SK-N-SH treated with all-trans-retinoic acid at 6 μM for 48 hours (cell line): ENCODE measurements around the gene VTI1A.

Experiments
- ATAC-seq: fragments of 200-7000 bp; cut with Tn5 transposase; 3 replicates; pipeline ENCODE4 v1.9.1; 2020; ENCODE audit warnings: mild to moderate bottlenecking, moderate library complexity
- BACH2 ChIP-seq: fragments of 250-450 bp; sonication (Bioruptor Pico); IDR thresholded peaks from 2 replicates; pipeline ENCODE4 v1.9.0; 2021; ENCODE audit warnings: mild to moderate bottlenecking, borderline replicate concordance
- CSDC2 ChIP-seq: fragments of 250-450 bp; sonication (Bioruptor Pico); IDR thresholded peaks from 2 replicates; pipeline ENCODE4 v1.5.0; 2020; ENCODE audit warnings: mild to moderate bottlenecking, moderate library complexity
- CSRNP3 ChIP-seq: fragments of 250-450 bp; sonication (Bioruptor Pico); IDR thresholded peaks from 2 replicates; pipeline ENCODE4 v1.5.1; 2021; ENCODE audit warnings: mild to moderate bottlenecking, moderate library complexity
- ESRRG ChIP-seq: fragments of 250-450 bp; sonication (Bioruptor Pico); IDR thresholded peaks from 2 replicates; pipeline ENCODE4 v1.6.1; 2021; ENCODE audit warnings: mild to moderate bottlenecking
- GLIS3 ChIP-seq: fragments of 250-450 bp; sonication (Bioruptor Pico); IDR thresholded peaks from 2 replicates; pipeline ENCODE4 v1.5.0; 2020; ENCODE audit warnings: mild to moderate bottlenecking, moderate library complexity
- ISL1 ChIP-seq: fragments of 250-450 bp; sonication (Bioruptor Pico); IDR thresholded peaks from 2 replicates; pipeline ENCODE4 v2.1.2; 2022; ENCODE audit warnings: mild to moderate bottlenecking, moderate library complexity
- PATZ1 ChIP-seq: fragments of 250-450 bp; sonication (Bioruptor Pico); IDR thresholded peaks from 2 replicates; pipeline ENCODE4 v1.8.0; 2020; ENCODE audit warnings: mild to moderate bottlenecking, moderate library complexity, borderline replicate concordance
- POU6F1 ChIP-seq: fragments of 250-450 bp; sonication (Bioruptor Pico); IDR thresholded peaks from 2 replicates; pipeline ENCODE4 v1.8.0; 2021; ENCODE audit warnings: low read depth, mild to moderate bottlenecking, moderate library complexity, borderline replicate concordance
- RARB ChIP-seq: fragments of 250-450 bp; sonication (Bioruptor Pico); IDR thresholded peaks from 2 replicates; pipeline ENCODE4 v1.8.0; 2021; ENCODE audit warnings: mild to moderate bottlenecking, moderate library complexity
- SNAI2 ChIP-seq: fragments of 250-450 bp; sonication (Bioruptor Pico); IDR thresholded peaks from 2 replicates; pipeline ENCODE4 v1.5.0; 2020; ENCODE audit warnings: mild to moderate bottlenecking, moderate library complexity
- TOX ChIP-seq: fragments of 250-450 bp; sonication (Bioruptor Pico); IDR thresholded peaks from 2 replicates; pipeline ENCODE4 v1.8.0; 2021; ENCODE audit warnings: mild to moderate bottlenecking, moderate library complexity, borderline replicate concordance
- TSHZ2 ChIP-seq: fragments of 250-450 bp; sonication (Bioruptor Pico); IDR thresholded peaks from 2 replicates; pipeline ENCODE4 v1.5.0; 2020; ENCODE audit warnings: mild to moderate bottlenecking, moderate library complexity
- ZFP3 ChIP-seq: fragments of 250-450 bp; sonication (Bioruptor Pico); IDR thresholded peaks from 2 replicates; pipeline ENCODE4 v1.5.0; 2020; ENCODE audit warnings: mild to moderate bottlenecking, moderate library complexity
- ZFP30 ChIP-seq: fragments of 450-650 bp; formaldehyde crosslinking; IDR thresholded peaks from 2 replicates; pipeline ENCODE4 v1.5.0; 2022; ENCODE audit warnings: mild to moderate bottlenecking, moderate library complexity
- ZNF565 ChIP-seq: fragments of 450-650 bp; formaldehyde crosslinking; conservative IDR thresholded peaks from 2 replicates; pipeline ENCODE4 v1.5.0; 2020; ENCODE audit warnings: low read depth, mild to moderate bottlenecking, moderate library complexity
- ZNF70 ChIP-seq: fragments of 450-650 bp; formaldehyde crosslinking; IDR thresholded peaks from 2 replicates; pipeline ENCODE4 v1.5.0; 2020; ENCODE audit warnings: mild to moderate bottlenecking, moderate library complexity
- ZNF8 ChIP-seq: fragments of 450-650 bp; formaldehyde crosslinking; IDR thresholded peaks from 2 replicates; pipeline ENCODE4 v1.5.0; 2020; ENCODE audit warnings: mild to moderate bottlenecking, moderate library complexity

Gene VTI1A

GRCh38 chr10:112851181-112851580, 404.2 kb downstream of the VTI1A start (continued):
- TF ChIP-seq ISL1 (no peak), ZNF70 (CRISPR knock-in tag) (no peak), TOX (CRISPR knock-in tag) (no peak), PATZ1 (CRISPR knock-in tag) (no peak)

GRCh38 chr10:112851588-112852211, 404.7 kb downstream of the VTI1A start:
- ATAC-seq, result no peak
- TF ChIP-seq BACH2 (CRISPR knock-in tag) (no peak), ISL1 (no peak)

GRCh38 chr10:112852306-112852705, 405.3 kb downstream of the VTI1A start:
- TF ChIP-seq ZFP30 (no peak), ZFP3 (no peak), ZNF565 (CRISPR knock-in tag) (no peak), ISL1 (no peak), POU6F1 (CRISPR knock-in tag) (no peak), TSHZ2 (CRISPR knock-in tag) (no peak)
- ATAC-seq, result no peak

GRCh38 chr10:112855134-112855533, 408.1 kb downstream of the VTI1A start:
- no peak for TF ChIP-seq PATZ1 (CRISPR knock-in tag)
- no peak for TF ChIP-seq SNAI2 (CRISPR knock-in tag)
- no peak for TF ChIP-seq ZNF8 (CRISPR knock-in tag)
- no peak for TF ChIP-seq CSRNP3
- TF ChIP-seq ZNF70 (CRISPR knock-in tag), result no peak
- TF ChIP-seq ESRRG (CRISPR knock-in tag), result no peak
- no peak for TF ChIP-seq RARB (CRISPR knock-in tag)
- TF ChIP-seq BACH2 (CRISPR knock-in tag), result no peak
- TF ChIP-seq, all 23 proteins: peak for 0
- ATAC-seq, result no peak

GRCh38 chr10:112857493-112857892, 410.5 kb downstream of the VTI1A start:
- no peak for ATAC-seq
- TF ChIP-seq ZFP30 (no peak), ZNF565 (CRISPR knock-in tag) (no peak), RARB (CRISPR knock-in tag) (no peak), CSRNP3 (no peak), CSDC2 (CRISPR knock-in tag) (no peak), ZNF8 (CRISPR knock-in tag) (no peak), PATZ1 (CRISPR knock-in tag) (no peak), GLIS3 (CRISPR knock-in tag) (no peak)
